ENCODE data around the gene NGEF.
"Not testable (repeated sequence)": the region's sequence is repeated elsewhere in the genome, so short reads cannot be mapped to it uniquely, and the experiment has no call there.

NGEF gene

DNA sequence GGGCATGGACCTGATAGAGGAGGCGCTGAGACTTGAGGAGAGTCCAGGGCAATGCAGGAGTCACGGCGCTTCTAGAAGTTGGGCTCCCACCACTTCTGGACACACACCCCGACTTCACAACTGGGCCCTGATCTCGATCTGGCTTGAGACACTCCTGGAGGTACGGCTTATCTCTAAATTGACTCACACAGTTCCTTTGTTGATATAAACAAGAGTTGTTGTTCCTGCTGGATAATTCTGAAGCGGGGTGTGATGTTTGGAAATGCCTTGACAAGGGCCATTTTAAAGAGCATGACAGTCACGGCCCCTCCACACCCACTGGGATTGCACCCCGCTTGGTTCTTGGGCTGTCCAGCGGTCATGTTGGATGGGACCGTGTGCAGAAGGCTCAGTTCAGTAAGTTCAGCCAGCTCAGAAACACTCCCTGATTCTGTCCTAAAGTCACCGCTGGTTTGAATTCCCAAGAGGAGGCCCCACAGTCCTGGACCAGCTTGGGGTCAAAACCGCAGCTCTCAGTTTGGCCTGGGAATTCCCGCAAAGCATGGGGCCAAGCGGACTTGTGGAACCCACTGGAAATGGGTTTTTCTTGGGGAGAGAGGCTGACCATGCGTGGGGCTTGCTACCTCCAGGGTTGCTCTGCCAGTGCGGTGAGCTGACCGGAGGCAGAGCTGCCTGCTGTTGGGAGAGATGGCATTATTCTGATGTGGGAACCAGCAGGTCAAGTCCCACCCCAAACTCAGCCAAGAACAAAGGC is 10.1 kb upstream of the NGEF start:
- no peak for DNase-seq (ENCODE audit: low read depth, low spot score)

DNA sequence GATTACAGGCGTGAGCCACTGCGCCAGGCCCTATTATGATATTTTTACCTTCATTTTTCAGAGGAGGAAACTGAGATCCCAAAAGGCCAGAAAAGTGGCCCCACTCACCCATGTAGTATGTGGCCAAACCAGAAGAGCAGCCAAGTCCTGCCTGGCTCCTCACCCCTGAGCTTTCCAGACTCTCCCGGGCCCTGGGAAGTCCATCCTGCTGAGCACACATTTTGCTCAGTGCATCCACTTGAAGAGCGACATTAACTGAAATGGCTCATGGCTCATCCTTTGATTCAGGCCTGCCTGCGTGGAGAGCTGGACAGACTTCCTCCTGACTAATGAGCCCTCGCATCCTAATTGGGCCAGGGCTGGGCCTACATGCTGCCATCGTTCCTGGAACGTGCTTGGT is 9.5 kb upstream of the NGEF start:
- no peak for DNase-seq (ENCODE audit: low read depth, low spot score)

DNA sequence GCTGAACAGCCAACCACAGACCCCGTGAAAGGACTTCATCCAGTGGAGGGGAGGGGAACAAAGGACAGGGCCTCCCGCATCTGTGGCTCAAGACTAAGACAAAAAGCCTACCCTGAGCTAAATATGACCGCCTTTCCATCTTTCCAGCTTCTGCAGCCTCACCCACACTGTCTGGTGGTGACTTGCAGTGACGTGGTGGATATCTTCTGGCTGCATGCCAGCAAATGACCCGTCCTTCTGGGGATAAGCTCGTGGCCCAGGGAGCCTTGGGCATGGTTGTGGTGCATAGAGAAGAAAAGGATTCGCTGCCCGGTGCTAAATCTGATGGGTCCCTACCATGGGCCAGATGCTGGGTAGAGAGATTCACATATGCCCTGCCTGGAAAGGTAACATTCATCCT is 8.7 kb upstream of the NGEF start:
- DNase-seq (ENCODE audit: low read depth, low spot score): no peak

DNA sequence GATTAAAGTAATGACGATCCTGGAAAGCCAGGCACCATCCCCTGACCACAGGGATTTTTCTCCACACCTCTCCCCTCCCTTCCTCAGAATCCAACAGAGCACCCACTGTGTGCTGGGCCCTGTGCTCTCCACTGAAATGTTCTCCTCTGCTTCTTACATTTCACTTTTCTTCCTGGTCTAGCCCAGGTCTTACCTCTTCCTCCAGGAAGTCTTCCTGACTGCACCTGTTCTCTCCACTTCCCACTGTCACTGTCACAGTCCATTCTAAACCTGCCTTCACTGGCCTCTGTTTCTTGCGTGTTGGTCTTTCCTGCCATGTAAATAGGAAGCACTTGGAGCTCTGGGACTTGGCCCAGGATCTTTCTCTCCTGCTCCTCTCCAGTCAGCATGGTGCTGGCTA is 7.4 kb upstream of the NGEF start:
- DNase-seq (ENCODE audit: low read depth, low spot score): no peak

DNA sequence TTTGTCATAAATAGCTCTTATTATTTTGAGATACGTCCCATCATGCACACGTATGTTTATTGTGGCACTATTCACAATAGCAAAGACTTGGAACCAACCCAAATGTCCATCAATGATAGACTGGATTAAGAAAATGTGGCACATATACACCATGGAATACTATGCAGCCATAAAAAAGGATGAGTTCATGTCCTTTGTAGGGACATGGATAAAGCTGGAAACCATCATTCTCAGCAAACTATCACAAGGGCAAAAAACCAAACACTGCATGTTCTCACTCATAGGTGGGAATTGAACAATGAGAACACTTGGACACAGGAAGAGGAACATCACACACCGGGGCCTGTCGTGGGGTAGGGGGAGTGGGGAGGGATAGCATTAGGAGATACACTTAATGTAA is 6.6 kb upstream of the NGEF start:
- DNase-seq (ENCODE audit: low read depth, low spot score): not testable (repeated sequence)

DNA sequence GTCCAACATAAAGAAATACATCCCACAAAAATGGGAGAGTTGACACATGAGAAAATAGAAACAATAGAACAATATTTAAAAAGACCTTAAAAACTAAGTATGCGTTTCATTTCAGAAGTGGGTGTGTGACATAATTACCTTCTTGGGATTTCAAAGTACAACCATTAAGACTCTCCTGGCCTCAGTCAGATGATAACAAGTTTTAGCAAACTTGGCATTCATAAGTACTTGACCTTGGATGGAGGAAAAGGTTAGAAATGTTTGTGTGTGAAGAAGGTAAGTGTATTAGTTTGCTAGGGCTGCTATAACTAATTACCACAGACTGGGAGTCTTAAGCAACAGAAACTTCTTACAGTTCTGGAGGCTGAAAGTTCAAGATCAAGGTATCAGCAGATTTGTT is 4.9 kb upstream of the NGEF start:
- DNase-seq (ENCODE audit: low read depth, low spot score): no peak

DNA sequence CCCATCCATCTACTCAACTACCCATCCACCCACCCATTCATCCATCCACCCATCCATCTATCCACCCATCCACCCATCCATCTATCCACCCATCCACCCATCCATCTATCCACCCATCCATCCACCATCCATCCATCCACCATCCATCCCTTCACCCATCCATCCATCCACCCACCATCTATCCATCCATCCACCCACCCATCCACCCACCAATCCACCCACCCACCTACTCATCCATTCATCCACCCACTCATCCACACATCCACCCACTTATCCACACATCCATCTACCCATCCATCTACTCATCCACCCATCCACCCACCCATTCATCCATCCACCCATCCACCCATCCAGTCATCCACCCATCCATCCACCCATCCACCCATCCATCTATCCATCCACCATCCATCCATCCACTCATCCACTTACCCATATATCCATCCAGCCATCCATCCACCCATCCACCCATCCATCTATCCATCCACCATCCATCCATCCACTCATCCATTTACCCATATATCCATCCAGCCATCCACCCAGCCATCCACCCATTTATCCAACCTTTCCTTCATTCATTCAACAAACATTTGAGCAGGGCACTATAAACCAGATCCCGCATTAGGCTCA is 2.1 kb upstream of the NGEF start:
- DNase-seq (ENCODE audit: low read depth, low spot score): no peak

DNA sequence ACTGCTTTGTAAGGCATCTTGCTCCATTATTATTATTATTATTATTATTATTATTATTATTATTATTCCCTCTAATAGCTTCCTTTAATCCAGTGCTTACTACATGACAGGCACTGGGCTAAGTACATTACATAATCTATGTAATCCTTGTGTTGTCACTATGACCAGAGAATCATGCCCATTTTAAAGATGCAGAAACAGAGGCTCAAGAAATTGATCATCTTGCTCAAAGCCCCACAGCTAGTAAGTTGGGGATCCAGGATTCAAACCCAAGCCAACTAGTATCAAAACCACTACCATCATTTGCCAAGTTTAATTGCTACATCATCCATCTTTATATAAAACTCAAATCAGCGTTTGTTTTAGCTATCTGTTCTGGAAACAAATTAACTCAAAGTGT is 594 bp upstream of the NGEF start:
- no peak for DNase-seq (ENCODE audit: low read depth, low spot score)

DNA sequence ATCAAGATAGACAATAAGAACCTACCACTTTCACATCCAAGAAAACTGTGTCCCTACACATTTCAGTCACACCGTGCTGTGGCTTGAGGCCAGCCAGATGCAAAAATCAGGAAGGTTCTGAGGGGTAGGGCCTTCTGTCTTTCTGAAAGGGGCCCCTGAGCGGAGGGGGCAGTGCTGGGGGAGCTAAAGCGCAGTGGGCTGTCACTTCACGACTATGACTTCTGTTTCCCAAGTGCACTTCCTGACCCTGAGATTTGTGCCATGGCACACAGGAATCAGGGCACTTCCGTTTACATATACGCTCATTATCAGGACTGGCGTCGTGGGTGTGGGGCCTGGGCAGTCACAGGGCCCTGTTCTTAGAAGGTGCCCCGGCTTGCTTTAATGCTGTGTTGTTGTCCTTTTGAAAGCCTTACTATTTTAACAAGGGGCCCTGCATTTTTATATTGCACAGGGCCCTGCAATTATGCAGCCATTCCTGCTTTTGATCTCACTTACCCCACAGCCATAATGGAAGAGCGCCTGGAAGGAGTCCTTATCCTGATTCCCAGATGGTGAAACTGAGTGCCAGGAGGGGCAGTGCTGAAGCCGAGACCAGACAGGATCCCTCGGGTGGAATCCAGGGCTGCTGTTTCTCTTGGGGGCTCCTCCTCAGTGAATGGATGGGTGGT is 620 bp downstream of the NGEF start:
- DNase-seq (ENCODE audit: low read depth, low spot score): no peak

DNA sequence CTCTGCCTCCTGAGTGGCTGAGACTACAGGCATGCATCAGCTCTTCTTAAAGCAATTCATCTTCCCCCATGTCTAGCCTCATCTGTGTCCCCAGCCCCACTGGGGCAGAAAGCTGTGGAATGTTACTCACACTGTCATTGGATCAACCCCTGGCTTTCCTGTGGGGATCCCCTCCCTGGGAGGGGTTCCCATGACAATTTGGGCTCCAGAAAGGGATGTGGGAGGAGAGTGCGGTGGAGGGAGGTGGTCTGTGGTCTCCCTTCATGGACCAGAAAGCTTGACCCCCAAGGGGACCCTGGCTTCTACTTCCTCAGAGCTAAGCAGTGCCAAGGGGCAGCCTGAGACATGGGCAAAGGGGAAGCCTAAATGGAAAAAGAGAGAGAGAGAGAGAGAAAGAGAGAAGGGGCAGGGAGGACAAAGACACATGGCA is 1.3 kb downstream of the NGEF start:
- DNase-seq (ENCODE audit: low read depth, low spot score): no peak

DNA sequence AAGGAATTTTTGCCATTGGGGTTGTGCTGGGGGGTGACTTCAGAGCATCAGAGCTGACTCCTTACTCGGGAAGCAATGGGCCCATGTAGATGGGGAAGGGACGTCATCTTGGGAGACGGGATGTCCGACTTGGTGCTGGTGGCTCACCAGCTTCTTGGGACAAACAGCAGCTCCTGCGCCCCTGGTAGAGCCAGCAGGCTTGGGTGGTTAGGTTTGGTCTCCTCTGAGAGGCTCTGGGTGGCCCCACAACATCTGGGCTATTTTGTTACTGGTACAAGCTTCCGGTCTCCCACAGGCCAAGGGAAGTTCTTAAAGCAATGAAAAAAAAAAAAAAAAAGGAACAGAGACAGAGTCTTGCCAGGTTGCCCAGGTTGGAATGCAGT is 1.8 kb downstream of the NGEF start:
- no peak for DNase-seq (ENCODE audit: low read depth, low spot score)

DNA sequence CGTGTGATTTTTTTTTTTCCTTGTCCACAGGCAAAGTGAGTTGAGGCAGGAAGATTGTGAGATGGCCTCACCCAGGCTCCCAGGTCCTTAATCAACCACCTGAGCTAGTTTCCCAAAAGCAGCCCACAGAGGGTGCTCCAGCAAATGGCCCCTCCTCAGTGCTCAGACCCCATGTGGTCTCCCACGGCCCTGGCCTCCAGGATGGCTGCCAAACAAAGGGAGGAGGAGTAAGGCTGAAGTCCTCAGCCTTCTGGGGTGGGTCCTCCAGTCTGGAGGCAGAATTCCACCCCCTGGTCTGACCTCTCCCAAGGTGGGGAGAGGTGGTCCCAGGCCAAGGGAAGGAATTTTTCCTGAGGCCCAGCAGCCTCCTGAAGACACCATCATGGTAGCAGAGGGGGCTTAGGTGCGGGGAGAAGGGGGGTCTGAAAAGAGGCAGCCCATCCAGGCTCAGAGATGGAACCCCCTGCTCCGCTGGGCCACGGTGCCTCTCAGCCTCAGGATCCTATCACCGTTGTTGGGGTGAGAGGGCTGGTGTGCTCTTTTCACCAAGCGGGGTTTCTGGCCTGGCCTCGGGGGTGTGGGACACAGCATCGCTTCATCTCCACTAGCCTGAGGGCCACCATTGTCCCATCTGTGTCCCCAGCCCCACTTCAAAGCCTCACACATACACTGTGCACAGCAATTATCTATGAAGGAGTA is 2.3 kb downstream of the NGEF start:
- no peak for DNase-seq (ENCODE audit: low read depth, low spot score)

DNA sequence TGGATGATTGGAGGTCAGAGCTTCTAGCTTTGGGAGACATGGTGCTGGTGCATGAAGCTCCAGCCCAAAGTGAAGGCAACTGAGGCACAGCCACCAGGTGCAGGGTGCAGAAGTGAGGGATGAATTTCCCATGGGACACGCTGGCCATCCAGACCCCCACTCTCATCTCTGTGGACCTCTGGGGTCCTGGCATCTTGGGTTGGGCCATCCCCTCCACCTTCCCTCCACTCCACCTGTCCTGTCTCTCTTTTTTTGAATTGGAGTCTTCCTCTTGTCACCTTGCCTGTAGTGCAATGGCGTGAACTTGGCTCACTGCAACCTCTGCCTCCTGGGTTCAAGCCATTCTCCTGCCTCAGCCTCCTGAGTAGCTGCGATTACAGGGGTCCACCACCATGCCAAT is 3.4 kb downstream of the NGEF start:
- no peak for DNase-seq (ENCODE audit: low read depth, low spot score)

DNA sequence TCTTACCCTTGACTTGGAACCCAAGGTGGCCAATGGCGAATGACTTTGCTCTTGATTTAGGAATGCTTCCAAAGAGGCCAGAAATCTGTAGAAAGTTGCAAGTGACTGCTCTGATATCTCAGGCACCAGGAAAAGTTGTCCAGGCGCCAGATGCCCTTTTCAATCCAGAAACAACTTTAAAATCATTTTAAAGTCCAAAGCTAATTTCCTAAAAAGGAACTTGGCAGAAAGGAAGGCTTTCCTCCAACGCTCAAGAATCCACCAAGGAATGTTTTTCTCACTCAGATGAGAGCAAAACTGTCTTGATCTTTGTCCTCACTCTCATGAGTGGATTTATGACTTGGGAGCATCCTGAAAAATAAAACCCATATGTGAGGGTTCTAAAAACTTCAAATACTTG is 5.3 kb downstream of the NGEF start:
- no peak for DNase-seq (ENCODE audit: low read depth, low spot score)

DNA sequence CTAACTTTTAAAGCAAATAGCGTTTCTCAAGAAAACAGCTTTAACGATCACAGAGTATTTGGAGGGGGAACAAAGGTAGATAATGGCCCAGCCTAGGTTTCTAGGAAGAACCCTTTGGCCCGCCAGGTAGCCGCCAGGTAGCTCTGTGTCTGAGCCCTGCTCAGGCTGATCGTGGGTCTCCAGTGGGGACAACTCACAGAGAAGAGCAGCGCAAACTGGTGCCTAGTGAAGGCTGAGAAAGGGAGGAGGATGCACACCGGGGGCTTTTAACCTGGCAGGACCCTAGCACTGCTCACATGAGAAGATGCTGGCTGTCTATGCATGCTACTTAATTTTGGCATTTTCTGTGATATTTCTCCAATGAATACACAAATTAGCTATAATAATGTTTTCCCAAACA is 5.8 kb downstream of the NGEF start:
- DNase-seq (ENCODE audit: low read depth, low spot score): no peak

DNA sequence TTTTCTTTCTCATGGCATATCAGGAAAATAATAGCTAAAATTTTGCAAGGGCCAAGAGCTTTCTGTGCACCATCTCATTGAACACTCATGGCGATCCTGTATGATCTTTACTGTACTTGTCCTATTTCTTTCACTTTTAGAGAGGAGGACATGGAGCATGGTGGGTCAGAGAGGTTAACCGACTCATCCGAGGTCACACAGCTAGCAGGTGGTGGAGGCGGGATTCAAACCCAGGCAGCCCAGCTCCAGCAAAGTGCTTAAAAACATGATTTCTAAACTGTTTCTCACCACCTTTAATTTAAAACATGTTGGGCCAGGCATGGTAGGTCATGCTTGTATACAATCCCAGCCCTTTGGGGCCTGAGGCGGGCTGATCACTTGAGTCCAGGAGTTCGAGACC is 6.4 kb downstream of the NGEF start:
- DNase-seq (ENCODE audit: low read depth, low spot score): no peak

DNA sequence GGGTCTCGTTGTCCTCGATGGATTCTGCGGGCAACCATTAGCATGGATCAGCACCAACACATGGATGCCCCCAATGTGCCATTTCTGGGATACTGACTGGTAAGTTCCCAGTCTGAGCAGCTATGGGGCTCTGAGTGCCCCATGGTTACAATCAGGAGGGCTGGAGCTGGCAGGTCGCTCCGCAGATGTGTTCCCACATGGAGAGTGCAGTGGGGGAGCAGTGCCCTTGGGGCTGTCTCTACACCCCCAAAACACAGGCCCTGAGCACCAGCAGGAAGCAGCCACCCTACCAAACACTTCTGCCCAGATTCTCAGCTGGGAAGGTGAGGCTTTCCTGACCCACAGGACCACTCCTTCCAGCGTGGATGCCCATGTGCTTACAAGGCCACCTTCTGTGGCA is 8.0 kb downstream of the NGEF start:
- DNase-seq (ENCODE audit: low read depth, low spot score): no peak

DNA sequence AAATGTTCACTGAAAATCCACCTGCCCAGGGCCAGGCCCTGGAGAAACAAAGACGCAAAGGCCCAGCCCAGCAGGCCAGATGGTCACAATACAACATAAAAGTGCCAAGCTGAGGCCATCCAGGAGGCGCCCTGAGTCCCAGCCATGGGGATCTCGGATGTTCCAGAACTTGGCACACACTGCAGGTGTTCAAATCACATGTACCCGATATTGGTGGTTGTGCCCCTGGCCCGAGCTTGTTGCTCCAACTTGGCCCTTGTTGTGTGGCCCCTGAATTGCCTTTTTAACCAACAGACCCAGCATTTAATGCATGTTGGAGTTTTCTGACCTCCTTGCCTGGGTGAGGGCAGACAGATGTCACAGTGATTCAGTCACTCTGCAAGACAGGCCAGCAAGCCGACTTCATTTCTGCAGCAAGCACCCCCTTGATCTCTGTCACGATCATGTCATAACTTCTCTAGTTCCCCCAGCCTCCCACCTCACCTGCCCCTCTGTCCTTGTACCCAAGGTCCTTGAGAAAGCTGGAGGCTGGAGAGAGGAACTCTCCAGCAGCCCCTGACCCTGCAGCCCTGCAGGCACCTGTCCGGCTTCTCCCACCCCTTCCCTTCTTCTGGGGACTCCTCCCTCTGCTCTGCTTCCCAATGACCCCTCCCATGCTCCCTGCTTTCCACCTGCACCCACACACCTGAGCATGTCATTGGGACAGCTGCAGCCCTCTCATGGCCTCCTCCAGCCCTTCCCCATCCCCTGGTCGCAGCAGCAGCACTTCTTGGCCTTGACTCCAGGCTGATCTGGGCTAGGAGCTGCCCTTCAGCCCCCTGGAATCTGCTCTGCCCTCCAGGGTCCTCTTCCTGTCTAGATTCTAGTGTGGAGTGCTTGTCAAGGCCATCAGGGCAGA is 9.1 kb downstream of the NGEF start:
- DNase-seq (ENCODE audit: low read depth, low spot score): no peak

DNA sequence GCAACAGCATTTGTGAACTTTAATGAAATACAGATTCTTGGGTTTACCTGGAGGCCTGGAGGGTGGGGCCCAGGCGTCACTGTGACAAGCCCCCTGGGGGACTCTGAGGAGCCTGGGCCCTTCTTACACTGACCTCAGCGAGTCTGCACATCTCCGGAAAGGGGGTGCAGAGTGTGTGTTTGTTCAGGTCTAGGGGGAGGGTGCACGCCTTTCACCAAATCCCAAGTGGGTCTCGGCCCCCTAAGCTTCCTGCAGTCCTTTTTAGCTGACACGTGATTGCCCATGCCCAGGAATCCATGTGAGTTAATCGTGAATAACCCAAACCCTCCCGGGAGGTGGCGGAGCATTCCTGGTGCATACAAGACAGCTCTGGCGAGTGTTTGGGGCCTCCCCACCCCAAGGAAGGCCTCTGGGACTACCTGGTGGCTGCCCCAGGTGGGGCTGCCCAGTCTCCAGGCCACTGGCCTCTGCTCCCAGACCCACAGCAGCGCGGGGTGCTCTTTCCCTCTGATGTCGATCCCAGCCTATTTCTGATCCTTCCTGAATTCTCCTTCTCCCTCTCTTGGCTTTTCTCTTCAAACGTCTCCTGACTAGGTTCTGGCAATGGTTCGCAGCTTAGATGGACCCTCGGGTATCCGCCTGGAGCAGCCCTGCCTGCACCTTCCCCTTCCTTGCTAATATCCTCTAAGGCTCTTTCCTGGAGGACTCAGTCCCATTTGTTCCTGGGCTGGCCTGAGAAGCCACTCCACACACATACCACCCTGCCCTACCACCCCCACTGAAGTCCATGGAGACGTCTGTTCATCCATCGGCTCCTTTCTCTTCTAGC is 10.0 kb downstream of the NGEF start:
- no peak for DNase-seq (ENCODE audit: low read depth, low spot score)

DNA sequence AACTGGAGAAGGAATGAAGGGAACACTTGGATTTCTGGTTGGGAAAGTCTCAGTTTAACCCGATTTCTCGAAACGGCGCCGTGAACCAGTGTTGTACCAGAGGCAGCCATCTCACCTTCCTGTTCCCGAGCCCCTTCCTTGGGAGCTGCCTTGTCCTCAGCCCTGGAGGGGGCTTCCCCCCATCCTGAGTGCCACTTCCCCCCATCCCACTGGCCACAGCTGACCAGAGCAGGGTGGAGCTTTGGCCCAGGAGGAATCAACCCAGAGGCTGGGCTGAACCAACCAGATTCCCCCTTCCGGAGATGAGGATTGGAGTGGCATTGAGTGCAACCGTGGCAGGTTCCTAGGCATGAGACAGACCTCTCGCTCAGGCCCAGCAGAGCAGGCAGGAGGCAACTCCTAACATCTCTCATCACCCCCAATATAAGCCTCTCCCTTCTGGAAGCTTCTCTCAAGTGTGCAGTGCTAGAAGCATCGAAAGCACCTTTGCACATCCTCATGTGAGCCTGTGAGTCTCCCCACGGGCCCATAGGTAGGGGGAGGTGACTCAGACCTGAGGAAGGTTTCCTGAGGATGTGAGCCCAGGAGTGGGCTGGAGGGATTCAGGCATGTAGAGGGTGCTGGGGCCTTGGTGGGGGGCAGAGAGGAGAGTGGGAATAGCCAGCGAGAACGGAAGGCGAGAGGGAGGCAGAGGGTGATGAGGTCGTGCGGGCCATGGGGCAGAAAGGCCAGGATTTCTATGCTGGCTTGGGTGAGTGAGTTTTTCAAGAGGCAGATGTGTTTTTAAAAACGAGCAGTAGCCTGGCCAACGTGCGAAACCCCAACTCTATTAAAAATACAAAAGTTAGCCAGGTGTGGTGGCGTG is 11.9 kb downstream of the NGEF start:
- no peak for DNase-seq (ENCODE audit: low read depth, low spot score)

Data from iPS DF 19.7 (cell line).